ENCODE data around the gene RAET1G. TPM values are rescaled to one million over a fixed set of nuclear protein-coding genes. Genes with fewer than 3 reads are reported as not detected.

RAET1G gene
- total and polyA plus RNA-seq, 9 of the 15 experiments (the other 6 are each of a cell fraction or from before 2014, with no cell fraction given): 0.11 TPM; not detected in 8

DNA sequence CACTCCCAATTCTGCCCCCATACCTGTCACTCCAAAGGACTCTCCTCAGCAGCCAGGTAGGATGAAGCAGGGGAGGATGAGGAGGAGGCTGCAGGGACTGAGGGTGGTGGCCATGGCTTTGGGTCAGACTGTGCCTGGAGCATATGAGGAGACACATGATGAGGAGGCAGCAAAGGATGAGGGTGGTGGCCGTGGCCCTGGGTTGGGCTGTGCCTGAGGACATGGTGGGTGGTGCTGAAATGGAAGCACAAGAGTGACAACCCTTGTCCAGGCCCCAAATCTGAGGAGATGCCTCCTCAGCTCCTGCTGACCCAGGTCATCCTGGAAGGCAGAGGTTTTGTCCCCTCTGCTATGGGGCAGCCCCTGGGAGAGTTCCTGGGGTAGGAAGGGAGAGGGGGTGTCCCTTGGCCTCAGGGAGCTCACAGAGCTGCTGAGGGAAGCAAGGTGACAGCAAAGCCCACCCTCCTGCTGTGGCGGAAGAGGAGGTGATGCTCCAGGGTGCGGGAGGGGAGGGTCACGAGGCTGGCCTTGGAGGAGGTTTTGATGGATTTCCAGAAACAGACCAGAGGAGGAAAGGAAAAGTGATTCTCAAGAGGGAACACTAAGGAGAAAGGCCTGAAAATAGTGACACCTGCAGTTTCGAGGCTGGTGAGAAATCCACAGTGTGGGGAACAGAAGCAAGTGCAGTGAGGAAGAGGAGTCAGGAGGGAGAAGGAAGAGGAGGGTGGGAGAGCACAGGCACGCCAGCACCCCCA is 4.6 kb downstream of the RAET1G start:
- WGBS (ENCODE audit: insufficient coverage, low coverage, missing lambda C conversion rate): 4% methylated on average over 6 of the region's 6 CpGs
- in situ Hi-C loops (cut with MboI) (loop anchor here (25.0 kb wide), 1 partner anchor 881 kb away; no protein-coding TSS in a partner anchor), intact Hi-C loops (cut with micrococcal nuclease) (no loop called here)
- Histone ChIP-seq H3K9me3 (replicated peaks; ENCODE audit: control insufficient read depth, insufficient read depth, low read depth, low read length) (no peaks in the 10 kb centered on the region), H3K27ac (ENCODE audit: extremely low read depth, low read depth, low read length) (no peak overlapping the region), H3K4me2 (ENCODE audit: insufficient read depth, low read length) (no peak overlapping the region), H3K4me3 (no peak overlapping the region), H3K9ac (ENCODE audit: insufficient read depth in 1 of 2, low read depth in 2 of 2, low read length in 2 of 2) (no peak overlapping the region), H3K36me3 (ENCODE audit: control insufficient read depth, insufficient read depth, low read length) (no peaks in the 10 kb centered on the region), H3K4me1 (replicated peaks in 1 of 2; ENCODE audit: control insufficient read depth in 2 of 2, insufficient read depth in 2 of 2, low read length in 2 of 2) (peaks cover 0 to 13% of the 10 kb centered on the region in 2 experiments; a peak in 3 of 5 replicates), H3K27me3 (ENCODE audit: control insufficient read depth in 2 of 2, insufficient read depth in 2 of 2, low read length in 2 of 2) (peaks cover 11 to 65% of the 10 kb centered on the region in 2 experiments; a peak in 4 of 5 replicates), H3K79me2 (ENCODE audit: control insufficient read depth, insufficient read depth, low read length) (no peaks in the 10 kb centered on the region), H4K20me1 (replicated peaks; ENCODE audit: control insufficient read depth, insufficient read depth, low read length) (peaks cover 4% of the 10 kb centered on the region; the same call in 1 of the 2 replicates), H3K9me1 (ENCODE audit: control insufficient read depth, insufficient read depth, low read length) (no peaks in the 10 kb centered on the region), H2AFZ (ENCODE audit: low read depth, low read length) (no peak overlapping the region)
- no TSS peak for BruUV-seq (replicated peaks)
- ChIA-PET CTCF (ENCODE audit: low intra/inter-chr PET ratio) (no interaction called here), POLR2A (no interaction called here)
- FAIRE-seq (no peak), DNase-seq (ENCODE audit: extremely low read depth in 1 of 4, low spot score in 3 of 4) (no peak), ATAC-seq (no peak)
- TF ChIP-seq DDX20 (tag; IDR thresholded peaks at IDR 0.05; ENCODE audit: low read depth) (no peak), CHD2 (IDR thresholded peaks at IDR 0.05; ENCODE audit: low read depth, low read length) (no peak), ZBTB7A (IDR thresholded peaks at IDR 0.05; ENCODE audit: borderline replicate concordance, control insufficient read depth, low read depth, low read length) (no peak)
- TF ChIP-seq, protein P1, sequence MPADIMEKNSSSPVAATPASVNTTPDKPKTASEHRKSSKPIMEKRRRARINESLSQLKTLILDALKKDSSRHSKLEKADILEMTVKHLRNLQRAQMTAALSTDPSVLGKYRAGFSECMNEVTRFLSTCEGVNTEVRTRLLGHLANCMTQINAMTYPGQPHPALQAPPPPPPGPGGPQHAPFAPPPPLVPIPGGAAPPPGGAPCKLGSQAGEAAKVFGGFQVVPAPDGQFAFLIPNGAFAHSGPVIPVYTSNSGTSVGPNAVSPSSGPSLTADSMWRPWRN (IDR thresholded peaks at IDR 0.05; ENCODE audit: low read depth): no peak
